GOT3 (cell line): Measurements from ENCODE around the gene P2RX7.

Source experiments
- DNase-seq: peaks from one replicate; lab custom pipeline; 2025; ENCODE audit warnings: mixed read lengths; lab: John Stamatoyannopoulos, UW

P2RX7 gene

DNA sequence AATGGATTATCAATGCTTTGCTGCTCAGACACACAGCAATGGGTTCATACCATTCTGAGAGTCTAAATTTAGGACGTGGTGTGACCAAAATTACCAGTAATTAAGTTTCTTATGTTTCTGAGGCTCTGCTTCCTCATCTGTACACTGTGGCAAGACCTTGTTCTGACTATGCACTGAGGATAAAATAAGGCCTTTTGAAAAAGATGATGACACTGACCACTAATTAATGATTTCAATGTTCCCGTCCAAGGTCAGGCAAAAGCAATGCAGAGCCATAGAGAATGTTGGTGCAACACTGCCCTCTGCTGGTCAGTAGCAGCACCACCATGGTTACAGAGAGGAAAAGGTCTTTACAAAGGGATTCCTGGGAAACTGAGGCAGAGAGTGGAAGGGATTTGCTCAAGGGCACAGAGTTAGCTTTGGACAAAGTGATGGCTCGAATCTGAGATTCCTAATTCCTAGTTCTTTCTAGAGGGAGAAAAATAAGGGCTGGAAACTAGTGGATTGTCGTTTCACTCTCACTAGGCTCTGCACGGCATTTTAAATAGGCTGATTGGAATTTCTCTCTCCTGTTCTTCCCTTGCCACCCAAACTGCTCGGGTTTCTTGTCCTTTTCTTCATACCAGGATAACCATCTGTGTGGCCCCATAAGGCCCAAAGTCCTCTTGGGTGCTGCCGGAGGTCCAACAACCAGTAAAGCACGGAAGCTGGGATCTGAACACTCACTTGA, 22.3 kb upstream of the P2RX7 start:
- DNase-seq, result no peak

DNA sequence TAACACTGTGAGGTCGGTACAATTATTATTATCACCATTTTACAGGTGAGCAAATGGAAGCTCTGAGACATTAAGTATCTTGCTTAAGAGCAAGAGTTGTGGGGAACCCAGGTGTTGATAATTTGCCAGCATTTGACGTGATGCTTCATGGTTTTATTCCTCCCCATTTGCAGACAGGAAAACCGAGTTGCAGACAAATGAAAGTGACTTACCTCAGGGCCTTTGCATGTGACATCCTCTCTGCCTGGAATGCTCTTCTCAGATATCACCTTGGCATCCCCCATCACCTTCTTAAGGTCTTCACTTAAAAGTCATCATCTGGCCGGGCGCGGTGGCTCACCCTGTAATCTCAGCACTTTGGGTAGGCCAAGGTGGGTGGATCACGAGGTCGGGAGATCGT, 21.0 kb upstream of the P2RX7 start:
- DNase-seq, result no peak

DNA sequence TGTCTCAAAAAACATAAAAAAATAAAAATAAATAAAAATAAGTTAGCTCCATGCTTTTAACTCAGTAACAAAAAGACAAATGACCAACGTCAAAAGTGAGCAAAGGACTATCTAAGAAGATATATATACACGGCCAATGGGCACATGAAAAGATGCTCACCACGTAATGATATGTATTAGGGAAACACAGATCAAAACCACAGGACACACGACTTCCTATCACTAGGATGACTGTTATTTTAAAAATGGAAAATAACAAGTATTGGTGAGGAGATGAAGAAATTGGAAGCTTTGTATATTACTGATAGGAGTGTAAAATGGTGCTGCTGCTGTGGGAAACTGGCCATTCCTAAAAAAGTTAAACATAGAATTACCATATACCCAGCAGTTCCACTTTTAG, 20.2 kb upstream of the P2RX7 start:
- DNase-seq, result no peak

DNA sequence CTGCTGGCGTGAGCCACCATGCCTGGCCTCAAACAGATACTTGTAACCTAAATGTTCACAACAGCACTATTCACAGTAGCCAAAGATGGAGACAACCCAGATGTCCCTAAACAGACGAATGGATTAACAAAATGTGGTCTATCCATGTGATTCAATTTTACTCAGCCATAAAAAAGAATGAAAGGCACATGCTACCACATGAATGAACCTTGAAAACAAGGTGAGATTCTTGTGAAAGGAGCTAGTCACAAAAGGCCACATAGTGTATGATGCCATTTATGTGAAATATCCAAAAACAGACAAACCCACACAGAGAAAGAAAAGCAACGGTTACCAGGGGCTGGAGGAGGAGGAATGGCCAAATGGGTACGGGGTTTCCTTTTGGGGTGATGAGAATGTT, 19.6 kb upstream of the P2RX7 start:
- DNase-seq, result no peak

DNA sequence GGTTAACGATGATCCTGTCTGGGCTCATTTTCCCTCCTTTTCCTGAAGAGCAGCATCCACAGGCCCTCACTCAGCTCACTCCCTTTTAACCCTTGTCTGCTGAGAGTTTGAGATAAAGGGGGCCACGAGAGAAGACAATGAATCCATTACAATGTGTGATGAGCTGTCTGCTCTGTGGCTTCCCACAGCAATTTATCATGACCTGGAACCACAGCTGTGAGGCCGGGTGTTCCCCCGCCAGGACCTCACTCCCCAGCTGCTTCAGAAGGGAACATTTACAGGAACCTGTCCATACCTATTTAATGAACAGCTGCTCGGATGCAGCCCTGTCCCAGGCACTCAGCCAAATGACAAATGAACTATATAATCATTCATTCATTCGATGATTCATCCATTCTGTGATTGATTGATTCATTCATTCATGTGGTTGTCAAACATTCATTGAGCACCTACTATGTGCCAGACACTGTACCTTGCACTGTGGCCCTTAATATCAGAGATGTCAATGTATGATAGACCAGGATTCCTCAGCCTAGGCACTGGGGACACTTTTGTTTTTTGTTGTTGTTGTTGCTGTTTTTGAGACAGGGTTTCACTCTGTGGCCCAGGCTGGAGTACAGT, 18.5 kb upstream of the P2RX7 start:
- no peak for DNase-seq

DNA sequence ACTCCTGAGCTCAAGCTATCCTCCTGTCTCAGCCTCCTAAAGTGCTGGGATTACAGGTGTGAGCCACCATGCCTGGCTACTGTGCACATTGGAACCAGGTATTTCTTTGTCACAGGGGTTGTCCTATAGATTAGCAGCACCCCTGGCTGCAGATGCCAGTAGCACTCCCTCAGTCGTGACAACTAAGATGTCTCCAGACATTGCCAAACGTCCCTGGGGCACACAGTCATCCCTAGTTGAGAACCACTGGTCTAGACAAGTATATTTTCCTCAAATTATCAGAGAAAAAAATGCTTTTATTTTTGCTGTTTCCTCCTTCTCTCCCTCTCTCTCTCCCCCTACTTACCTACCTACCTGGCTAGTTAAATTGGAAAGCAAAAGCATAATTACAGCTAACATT, 17.9 kb upstream of the P2RX7 start:
- DNase-seq, result no peak

DNA sequence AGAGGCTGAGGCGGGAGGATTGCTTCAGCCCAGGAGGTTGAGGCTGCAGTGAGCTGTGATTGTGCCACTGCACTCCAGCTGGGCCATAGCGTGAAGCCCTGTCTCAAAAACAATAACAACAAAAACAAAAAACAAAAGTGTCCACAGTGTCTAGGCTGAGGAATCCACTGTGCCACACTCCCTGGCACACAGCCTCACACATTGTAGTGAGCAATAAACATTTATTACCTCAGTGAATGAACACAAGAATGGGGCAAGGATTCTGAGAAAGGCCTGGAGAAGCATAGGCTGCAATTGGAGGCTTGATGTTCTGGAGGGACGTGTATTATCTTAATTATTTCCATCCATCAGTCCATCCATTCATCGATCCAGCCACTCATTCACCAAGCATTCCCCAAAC, 17.1 kb upstream of the P2RX7 start:
- DNase-seq, result no peak

DNA sequence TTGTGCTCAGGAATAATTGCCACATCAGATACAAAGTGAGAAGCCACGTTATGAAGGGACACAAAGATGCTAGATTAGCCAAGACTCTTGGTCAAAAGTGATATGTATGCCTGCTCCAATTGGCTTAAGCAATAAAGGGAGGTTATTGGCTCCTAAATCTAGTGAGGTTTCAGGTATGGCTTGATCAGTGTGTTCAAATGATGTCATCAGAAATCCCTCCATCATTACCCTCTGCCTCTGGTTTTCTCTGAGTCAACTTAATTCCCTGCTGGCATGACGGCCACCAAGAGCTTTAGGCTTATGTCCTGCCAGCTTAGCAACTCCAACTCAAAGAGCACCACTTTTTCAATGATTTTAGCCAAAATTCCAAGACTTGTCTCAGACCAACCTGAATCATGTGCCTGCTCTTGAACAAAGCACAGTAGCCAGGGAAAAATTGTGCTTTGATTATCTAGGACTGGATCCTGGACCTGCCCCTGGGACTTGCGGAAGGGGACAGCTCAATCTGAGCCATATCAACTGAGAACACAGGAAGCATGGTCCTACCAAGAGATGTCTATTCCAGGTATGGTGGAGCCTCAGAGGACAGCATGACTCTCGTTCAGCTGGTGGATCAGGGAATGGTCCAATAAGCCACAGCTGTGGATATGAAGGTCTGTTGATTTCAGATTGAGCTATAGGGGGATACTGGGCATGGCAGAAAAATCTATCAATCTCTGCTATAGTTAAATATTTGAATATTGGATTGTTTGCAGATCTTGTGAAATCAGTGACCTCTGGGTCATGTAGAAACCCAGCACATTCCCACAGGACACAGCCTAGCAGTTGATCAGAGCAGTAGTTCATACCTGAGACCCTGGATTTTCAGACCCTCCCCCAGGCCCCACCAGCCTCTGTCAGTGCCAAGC, 16.1 kb upstream of the P2RX7 start:
- no peak for DNase-seq

DNA sequence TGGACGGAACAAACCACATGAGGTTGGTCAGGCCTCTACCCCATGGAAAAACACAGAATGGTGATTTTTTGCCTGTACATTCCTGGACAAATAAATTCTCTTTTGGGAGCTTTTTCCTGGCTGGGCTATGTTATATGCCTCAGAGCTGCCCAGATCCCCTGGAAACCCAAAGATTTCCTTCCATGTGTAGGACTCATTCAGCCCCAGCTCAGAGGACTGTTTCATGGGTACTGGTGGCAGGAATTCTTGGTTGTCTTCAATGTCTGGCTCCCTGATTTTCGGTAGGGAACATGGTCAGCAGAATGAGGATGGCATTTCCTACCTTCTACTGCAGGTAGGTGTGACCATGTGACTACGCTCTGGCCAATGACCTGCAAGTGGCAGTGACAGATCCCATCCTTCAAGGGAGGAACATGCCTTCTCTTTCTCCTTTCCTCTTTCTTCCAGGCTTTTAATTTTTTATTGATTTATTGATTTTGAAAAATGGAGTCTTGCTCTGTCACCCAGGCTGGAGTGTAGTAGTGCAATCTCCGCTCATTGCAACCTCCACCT, 15.4 kb upstream of the P2RX7 start:
- DNase-seq, result no peak

DNA sequence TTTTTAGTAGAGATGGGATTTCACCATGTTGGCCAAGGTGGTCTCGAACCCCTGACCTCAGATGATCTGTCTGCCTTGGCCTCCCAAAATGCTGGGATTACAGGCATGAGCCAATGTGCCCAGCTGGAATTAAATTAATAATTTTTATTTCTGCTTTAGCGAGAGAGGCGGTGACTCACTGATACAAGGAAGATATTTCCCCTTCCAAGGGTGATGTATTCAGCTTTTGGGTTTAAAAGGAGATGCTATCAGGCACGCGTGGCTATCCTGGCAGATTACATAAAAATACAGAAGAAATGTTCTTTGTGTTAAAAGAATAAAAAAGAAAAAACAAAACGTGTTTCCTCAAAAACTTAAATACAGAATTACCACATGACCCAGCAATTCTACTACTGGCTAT, 12.4 kb upstream of the P2RX7 start:
- no peak for DNase-seq

DNA sequence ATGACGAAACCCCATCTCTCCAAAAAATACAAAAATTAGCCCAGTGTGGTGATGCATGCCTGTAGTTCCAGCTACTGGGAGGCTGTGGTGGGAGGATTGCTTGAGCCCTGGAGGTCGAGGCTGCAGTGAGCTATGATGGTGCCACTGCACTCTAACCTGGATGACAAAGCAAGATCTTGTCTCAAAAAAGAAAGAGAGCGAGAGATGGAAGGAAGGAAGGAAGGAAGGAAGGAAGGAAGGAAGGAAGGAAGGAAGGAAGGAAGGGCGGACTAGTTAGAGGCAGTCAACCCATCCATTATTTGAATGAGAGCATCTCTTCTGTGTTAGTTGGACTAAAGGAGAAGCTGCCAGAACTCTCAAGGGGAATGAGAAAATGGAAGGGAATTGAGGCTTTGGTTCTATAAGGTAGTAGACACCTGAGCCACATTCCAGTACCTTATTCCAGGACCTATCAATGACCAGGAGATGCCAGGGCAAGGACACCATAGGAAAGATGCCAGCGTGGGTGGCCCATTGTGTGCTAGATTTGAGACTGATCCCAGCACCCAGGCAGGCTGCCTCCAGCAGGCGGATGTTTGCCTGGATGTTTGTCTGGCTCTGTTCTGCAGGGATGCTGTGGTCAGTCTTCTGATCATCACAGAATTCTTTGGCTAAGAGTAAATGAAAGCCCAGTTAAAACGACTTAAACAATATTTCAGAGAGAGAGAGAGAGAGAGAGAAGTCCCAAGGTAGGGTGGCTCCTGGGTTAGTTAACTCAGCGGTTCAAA, 11.5 kb upstream of the P2RX7 start:
- no peak for DNase-seq

DNA sequence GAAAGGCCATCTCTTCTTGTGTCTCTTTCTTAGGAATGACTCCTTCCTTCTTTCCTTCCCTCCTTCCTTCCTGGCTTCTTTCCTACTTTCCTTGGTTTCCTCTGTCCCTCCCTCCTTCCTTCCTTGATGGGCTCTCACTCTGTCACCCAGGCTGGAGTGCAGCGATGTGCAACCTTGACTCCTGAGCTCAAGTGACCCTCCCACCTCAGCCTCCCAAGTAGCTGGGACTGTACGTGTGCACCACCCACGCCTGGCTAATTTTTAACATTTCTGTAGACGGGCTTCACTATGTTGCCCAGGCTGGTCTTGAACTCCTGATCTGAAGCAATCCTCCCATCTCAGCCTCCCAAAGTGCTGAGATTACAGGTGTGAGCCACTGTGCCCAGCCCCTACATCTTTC, 10.9 kb upstream of the P2RX7 start:
- DNase-seq, result no peak

DNA sequence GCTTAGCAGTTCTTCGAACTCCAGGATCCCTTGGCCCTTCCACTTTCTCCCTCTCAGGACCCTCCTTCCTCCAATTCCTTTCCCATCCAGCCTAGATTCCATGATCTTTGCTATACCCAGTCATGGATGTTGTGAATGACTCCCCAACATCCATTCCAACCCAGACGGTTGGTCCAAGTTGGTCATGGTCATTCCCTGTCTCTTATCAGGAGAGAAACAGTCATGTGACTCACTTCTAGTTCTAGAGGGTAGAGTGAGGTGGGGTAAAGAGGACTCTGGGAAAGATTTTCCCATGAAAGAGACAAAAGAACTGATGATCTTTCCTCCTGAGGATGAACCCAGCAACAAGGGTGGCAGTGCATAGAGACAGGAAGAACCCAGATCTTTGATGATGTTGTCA, 9.2 kb upstream of the P2RX7 start:
- no peak for DNase-seq

DNA sequence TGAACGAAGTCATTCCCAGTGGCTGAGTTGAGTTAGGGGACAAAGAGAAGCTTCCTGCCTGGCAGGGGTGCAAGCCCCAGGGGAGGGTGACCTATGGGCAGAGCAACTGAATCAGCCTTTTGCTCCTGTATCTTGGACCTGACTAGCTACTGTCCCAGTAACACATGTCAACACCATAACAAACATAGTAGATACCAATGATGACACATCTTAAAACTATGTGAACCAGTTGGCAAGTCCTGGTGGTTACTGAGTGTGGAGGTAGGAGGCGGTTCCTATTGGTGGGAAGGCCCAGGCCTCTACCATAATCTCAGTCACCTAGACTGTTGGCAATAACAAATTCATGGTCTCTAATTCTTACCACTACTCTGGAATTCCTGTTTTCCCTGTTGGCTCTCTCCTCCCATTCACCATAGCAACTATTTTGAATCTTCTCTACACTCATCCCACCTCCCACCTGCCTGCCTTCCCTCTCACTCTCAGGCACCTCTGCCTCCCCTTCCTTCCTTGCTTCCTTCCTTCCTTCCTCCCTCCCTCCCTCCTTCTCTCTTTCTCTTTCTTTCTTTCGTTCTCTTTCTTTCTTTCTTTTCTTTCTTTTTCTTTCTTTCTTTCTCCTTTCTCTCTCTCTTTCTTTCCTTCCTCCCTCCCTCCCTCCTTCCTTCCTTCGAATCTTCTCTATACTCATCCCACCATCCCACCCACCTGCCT, 8.1 kb upstream of the P2RX7 start:
- DNase-seq, result peak; percentile 30

DNA sequence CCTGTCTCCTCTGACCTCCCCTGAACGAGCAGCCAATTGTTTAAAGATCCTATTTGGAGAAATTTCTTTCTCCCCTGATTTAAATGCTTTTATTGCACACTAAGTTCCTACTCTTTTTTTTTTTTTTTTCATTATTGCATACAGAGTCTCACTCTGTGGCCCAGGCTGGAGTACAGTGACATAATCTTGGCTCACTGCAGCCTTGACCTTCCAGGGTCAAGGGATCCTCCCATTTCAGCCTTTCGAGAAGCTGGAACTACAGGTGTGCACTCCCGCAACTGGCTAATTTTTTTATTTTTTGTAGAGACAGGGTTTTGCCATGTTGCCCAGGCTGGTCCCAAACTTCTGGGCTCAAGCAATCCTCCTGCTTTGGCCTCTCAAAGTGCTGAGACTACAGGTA, 5.2 kb upstream of the P2RX7 start:
- no peak for DNase-seq

DNA sequence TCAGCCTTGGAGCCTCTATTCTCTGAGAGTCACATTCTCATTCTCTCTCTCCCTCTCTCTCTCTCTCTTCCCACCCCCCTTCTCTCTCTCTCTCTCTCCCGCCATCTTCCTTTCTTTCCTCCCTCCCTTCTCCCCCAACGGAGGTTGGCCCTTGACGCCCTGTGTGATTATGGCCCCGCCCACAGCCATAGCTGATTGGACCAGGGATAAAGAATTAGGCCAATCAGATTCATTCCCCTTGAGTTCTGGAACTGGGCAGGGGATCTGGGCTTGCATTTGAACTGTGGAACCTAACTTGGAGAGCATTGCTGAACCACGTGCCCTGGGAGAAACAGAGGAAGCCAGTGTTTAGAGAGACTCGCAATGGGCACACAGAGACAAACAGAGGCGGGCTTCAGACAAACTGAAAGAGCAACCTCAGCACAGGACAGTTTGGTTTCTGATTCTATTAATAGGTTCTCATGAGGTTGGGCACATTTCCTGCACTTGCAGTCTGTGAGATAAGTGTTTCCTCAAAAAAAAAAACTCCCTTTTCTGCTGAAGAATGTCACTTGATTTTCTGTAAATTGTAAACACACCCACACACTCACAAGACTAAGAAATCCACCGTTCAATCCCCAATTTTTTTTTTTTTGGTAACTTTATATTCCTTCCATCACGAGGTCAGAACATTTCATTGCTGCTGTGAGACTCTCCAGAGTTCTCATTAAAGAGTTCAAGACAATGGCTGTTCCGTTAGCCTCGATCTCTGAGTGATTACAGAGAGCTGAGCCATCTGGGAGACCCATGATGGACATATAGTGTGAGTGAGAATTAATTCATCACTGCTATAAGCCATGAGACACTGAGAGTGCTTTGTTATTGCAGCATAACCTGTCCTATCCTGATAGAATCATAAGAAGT, 3.5 kb upstream of the P2RX7 start:
- DNase-seq, result no peak

DNA sequence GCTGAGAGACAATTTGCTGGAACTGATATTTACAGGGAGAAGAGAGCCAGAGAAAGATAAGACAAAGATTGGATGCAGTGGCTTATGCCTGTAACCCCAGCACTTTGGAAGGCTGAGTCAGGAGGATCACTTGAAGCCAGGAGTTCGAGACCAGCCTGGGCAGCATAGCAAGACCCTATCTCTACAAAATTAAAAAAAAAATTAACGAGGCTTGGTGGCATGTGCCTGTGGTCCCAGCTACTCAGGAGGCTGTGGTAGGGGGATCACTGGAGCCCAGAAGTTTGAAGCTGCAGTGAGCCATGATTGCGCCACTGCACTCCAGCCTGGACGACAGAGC, 2.9 kb upstream of the P2RX7 start:
- no peak for DNase-seq

DNA sequence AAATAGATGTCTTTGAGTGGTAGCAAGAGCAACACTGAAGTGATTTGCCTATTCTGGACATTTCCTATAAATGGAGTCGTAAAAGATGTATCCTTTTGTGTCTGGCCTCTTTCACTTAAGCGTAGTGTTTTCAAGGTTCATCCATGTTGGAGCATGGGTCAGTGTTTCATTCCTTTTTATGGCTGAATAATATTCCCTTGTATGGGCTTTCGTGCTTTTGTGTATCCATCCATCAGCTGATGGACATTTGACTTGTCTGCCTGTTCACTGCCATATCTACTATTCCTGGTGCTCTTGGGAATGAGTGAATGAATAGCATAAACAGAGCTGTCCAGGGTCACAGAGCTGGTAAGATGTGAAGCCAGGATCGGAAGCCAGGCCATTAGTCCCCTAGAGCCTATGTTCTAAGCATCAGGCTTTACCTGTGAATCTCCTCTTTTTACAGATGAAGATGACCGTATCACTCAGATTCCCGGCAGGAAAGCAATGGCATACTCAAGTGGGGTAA, 1.8 kb upstream of the P2RX7 start:
- DNase-seq, result no peak

DNA sequence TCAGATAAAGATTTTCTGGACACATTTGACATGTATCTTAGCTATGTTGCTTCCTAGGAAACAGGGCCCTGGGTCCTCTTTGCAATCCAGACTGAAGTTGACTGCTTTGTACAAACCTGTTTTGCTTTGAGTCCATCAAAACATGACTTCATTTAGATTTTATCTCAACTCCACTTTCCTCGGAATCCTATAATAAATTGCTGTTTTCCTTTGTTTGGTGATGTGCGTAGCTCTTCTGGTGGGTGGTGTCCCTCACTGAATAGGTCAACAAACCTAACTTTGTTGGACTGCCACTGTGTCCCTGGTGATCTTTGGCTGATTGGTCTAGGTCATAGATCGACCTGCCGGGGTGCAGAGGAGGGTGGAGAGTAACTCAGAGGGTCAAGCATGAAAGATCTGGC, 735 bp upstream of the P2RX7 start:
- DNase-seq, result no peak

DNA sequence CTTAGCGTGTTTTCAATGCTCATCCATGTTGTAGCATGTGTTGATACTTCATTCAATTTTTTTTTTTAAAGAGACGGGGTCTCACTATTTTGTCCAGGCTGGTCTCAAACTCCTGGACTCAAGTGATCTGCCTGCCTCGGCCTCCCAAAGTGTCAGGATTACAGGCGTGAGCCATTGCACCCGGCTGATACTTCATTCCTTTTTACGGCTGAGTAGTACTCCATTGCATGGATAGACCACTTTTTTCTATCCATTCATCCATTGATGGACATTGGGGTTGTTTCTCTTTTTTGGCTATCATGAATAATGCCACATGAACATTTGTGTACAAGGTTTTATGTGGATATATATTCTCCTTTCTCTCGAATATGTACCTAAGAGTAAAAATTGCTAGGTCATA, 1.2 kb downstream of the P2RX7 start:
- no peak for DNase-seq
